ENCODE data around the gene COL27A1.

Gene COL27A1

GRCh38 chr9:114204265-114204664 is 48.9 kb downstream of the COL27A1 start:
- H3K27me3 ChIP-seq (ENCODE audit: control insufficient read depth in 5 of 5, insufficient read depth in 4 of 5, low read length in 5 of 5), result no peaks in the 10 kb centered on the region
- H3K4me3 ChIP-seq (ENCODE audit: low read depth in 1 of 5, low read length in 5 of 5), result no peak overlapping the region
- no peak overlapping the region for H3K27ac ChIP-seq (ENCODE audit: low read depth, low read length)
- no peaks in the 10 kb centered on the region for H3K9me3 ChIP-seq (ENCODE audit: control insufficient read depth in 5 of 5, low read length in 5 of 5)
- peaks cover 2 to 16% (median 6%) of the 10 kb centered on the region in 5 donors for H3K4me1 ChIP-seq (ENCODE audit: control insufficient read depth in 5 of 5, insufficient read depth in 5 of 5, low read length in 5 of 5)
- no peak overlapping the region for H3K9ac ChIP-seq (ENCODE audit: low read length in 5 of 5)
- H3K36me3 ChIP-seq (ENCODE audit: control insufficient read depth in 5 of 5, insufficient read depth in 5 of 5, low read length in 5 of 5), result no peaks in the 10 kb centered on the region

GRCh38 chr9:114205171-114206015 is 50.1 kb downstream of the COL27A1 start:
- Histone ChIP-seq H3K27ac (ENCODE audit: low read depth, low read length) (no peak overlapping the region), H3K4me3 (ENCODE audit: low read depth in 1 of 5, low read length in 5 of 5) (no peak overlapping the region), H3K9ac (ENCODE audit: low read length in 5 of 5) (no peak overlapping the region), H3K36me3 (ENCODE audit: control insufficient read depth in 5 of 5, insufficient read depth in 5 of 5, low read length in 5 of 5) (no peaks in the 10 kb centered on the region), H3K27me3 (ENCODE audit: control insufficient read depth in 5 of 5, insufficient read depth in 4 of 5, low read length in 5 of 5) (no peaks in the 10 kb centered on the region), H3K4me1 (ENCODE audit: control insufficient read depth in 5 of 5, insufficient read depth in 5 of 5, low read length in 5 of 5) (peaks cover 2 to 17% (median 6%) of the 10 kb centered on the region in 5 donors), H3K9me3 (ENCODE audit: control insufficient read depth in 5 of 5, low read length in 5 of 5) (no peaks in the 10 kb centered on the region)

- Histone ChIP-seq H3K27ac (ENCODE audit: low read depth, low read length) (no peak overlapping the region), H3K9ac (ENCODE audit: low read length in 5 of 5) (no peak overlapping the region), H3K4me1 (ENCODE audit: control insufficient read depth in 5 of 5, insufficient read depth in 5 of 5, low read length in 5 of 5) (peaks cover 4 to 26% (median 12%) of the 10 kb centered on the region in 5 donors), H3K36me3 (ENCODE audit: control insufficient read depth in 5 of 5, insufficient read depth in 5 of 5, low read length in 5 of 5) (no peaks in the 10 kb centered on the region), H3K27me3 (ENCODE audit: control insufficient read depth in 5 of 5, insufficient read depth in 4 of 5, low read length in 5 of 5) (no peaks in the 10 kb centered on the region), H3K4me3 (ENCODE audit: low read depth in 1 of 5, low read length in 5 of 5) (no peak overlapping the region), H3K9me3 (ENCODE audit: control insufficient read depth in 5 of 5, low read length in 5 of 5) (no peaks in the 10 kb centered on the region)
Measured at GRCh38 chr9:114206221-114206789, 51.0 kb downstream of the COL27A1 start.

- H3K4me3 ChIP-seq (ENCODE audit: low read depth in 1 of 5, low read length in 5 of 5), result no peak overlapping the region
- H3K27me3 ChIP-seq (ENCODE audit: control insufficient read depth in 5 of 5, insufficient read depth in 4 of 5, low read length in 5 of 5), result no peaks in the 10 kb centered on the region
- H3K9ac ChIP-seq (ENCODE audit: low read length in 5 of 5), result no peak overlapping the region
- H3K27ac ChIP-seq (ENCODE audit: low read depth, low read length), result no peak overlapping the region
- no peaks in the 10 kb centered on the region for H3K9me3 ChIP-seq (ENCODE audit: control insufficient read depth in 5 of 5, low read length in 5 of 5)
- H3K36me3 ChIP-seq (ENCODE audit: control insufficient read depth in 5 of 5, insufficient read depth in 5 of 5, low read length in 5 of 5), result no peaks in the 10 kb centered on the region
- peaks cover 4 to 27% (median 12%) of the 10 kb centered on the region in 5 donors for H3K4me1 ChIP-seq (ENCODE audit: control insufficient read depth in 5 of 5, insufficient read depth in 5 of 5, low read length in 5 of 5)
Measured at GRCh38 chr9:114207034-114207810, 51.9 kb downstream of the COL27A1 start.

GRCh38 chr9:114207845-114208244 is 52.5 kb downstream of the COL27A1 start:
- Histone ChIP-seq H3K9ac (ENCODE audit: low read length in 5 of 5) (no peak overlapping the region), H3K27ac (ENCODE audit: low read depth, low read length) (no peak overlapping the region), H3K9me3 (ENCODE audit: control insufficient read depth in 5 of 5, low read length in 5 of 5) (no peaks in the 10 kb centered on the region), H3K36me3 (ENCODE audit: control insufficient read depth in 5 of 5, insufficient read depth in 5 of 5, low read length in 5 of 5) (no peaks in the 10 kb centered on the region), H3K27me3 (ENCODE audit: control insufficient read depth in 5 of 5, insufficient read depth in 4 of 5, low read length in 5 of 5) (no peaks in the 10 kb centered on the region), H3K4me3 (ENCODE audit: low read depth in 1 of 5, low read length in 5 of 5) (no peak overlapping the region), H3K4me1 (ENCODE audit: control insufficient read depth in 5 of 5, insufficient read depth in 5 of 5, low read length in 5 of 5) (peaks cover 4 to 26% (median 12%) of the 10 kb centered on the region in 5 donors)

GRCh38 chr9:114209151-114209550 is 53.8 kb downstream of the COL27A1 start:
- H3K4me1 ChIP-seq (ENCODE audit: control insufficient read depth in 5 of 5, insufficient read depth in 5 of 5, low read length in 5 of 5), result peaks cover 2 to 27% (median 10%) of the 10 kb centered on the region in 5 donors
- no peak overlapping the region for H3K9ac ChIP-seq (ENCODE audit: low read length in 5 of 5)
- no peaks in the 10 kb centered on the region for H3K36me3 ChIP-seq (ENCODE audit: control insufficient read depth in 5 of 5, insufficient read depth in 5 of 5, low read length in 5 of 5)
- H3K4me3 ChIP-seq (ENCODE audit: low read depth in 1 of 5, low read length in 5 of 5), result no peak overlapping the region
- H3K27ac ChIP-seq (ENCODE audit: low read depth, low read length), result no peak overlapping the region
- no peaks in the 10 kb centered on the region for H3K9me3 ChIP-seq (ENCODE audit: control insufficient read depth in 5 of 5, low read length in 5 of 5)
- no peaks in the 10 kb centered on the region for H3K27me3 ChIP-seq (ENCODE audit: control insufficient read depth in 5 of 5, insufficient read depth in 4 of 5, low read length in 5 of 5)

- no peak overlapping the region for H3K4me3 ChIP-seq (ENCODE audit: low read depth in 1 of 5, low read length in 5 of 5)
- H3K27me3 ChIP-seq (ENCODE audit: control insufficient read depth in 5 of 5, insufficient read depth in 4 of 5, low read length in 5 of 5), result no peaks in the 10 kb centered on the region
- H3K36me3 ChIP-seq (ENCODE audit: control insufficient read depth in 5 of 5, insufficient read depth in 5 of 5, low read length in 5 of 5), result no peaks in the 10 kb centered on the region
- H3K9me3 ChIP-seq (ENCODE audit: control insufficient read depth in 5 of 5, low read length in 5 of 5), result no peaks in the 10 kb centered on the region
- no peak overlapping the region for H3K9ac ChIP-seq (ENCODE audit: low read length in 5 of 5)
- H3K27ac ChIP-seq (ENCODE audit: low read depth, low read length), result no peak overlapping the region
- H3K4me1 ChIP-seq (ENCODE audit: control insufficient read depth in 5 of 5, insufficient read depth in 5 of 5, low read length in 5 of 5), result peaks cover 4 to 36% (median 12%) of the 10 kb centered on the region in 5 donors
Measured at GRCh38 chr9:114210136-114210535, 54.8 kb downstream of the COL27A1 start.

- Histone ChIP-seq H3K4me3 (ENCODE audit: low read depth in 1 of 5, low read length in 5 of 5) (no peak overlapping the region), H3K36me3 (ENCODE audit: control insufficient read depth in 5 of 5, insufficient read depth in 5 of 5, low read length in 5 of 5) (no peaks in the 10 kb centered on the region), H3K9ac (ENCODE audit: low read length in 5 of 5) (no peak overlapping the region), H3K27ac (ENCODE audit: low read depth, low read length) (no peak overlapping the region), H3K27me3 (ENCODE audit: control insufficient read depth in 5 of 5, insufficient read depth in 4 of 5, low read length in 5 of 5) (no peaks in the 10 kb centered on the region), H3K4me1 (ENCODE audit: control insufficient read depth in 5 of 5, insufficient read depth in 5 of 5, low read length in 5 of 5) (peaks cover 4 to 43% (median 15%) of the 10 kb centered on the region in 5 donors), H3K9me3 (ENCODE audit: control insufficient read depth in 5 of 5, low read length in 5 of 5) (no peaks in the 10 kb centered on the region)
Measured at GRCh38 chr9:114210691-114211276, 55.4 kb downstream of the COL27A1 start.

- peaks cover 4 to 40% (median 19%) of the 10 kb centered on the region in 5 donors for H3K4me1 ChIP-seq (ENCODE audit: control insufficient read depth in 5 of 5, insufficient read depth in 5 of 5, low read length in 5 of 5)
- no peak overlapping the region for H3K27ac ChIP-seq (ENCODE audit: low read depth, low read length)
- H3K36me3 ChIP-seq (ENCODE audit: control insufficient read depth in 5 of 5, insufficient read depth in 5 of 5, low read length in 5 of 5), result no peaks in the 10 kb centered on the region
- no peak overlapping the region for H3K4me3 ChIP-seq (ENCODE audit: low read depth in 1 of 5, low read length in 5 of 5)
- H3K27me3 ChIP-seq (ENCODE audit: control insufficient read depth in 5 of 5, insufficient read depth in 4 of 5, low read length in 5 of 5), result no peaks in the 10 kb centered on the region
- no peak overlapping the region for H3K9ac ChIP-seq (ENCODE audit: low read length in 5 of 5)
- H3K9me3 ChIP-seq (ENCODE audit: control insufficient read depth in 5 of 5, low read length in 5 of 5), result no peaks in the 10 kb centered on the region
Measured at GRCh38 chr9:114212826-114213225, 57.5 kb downstream of the COL27A1 start.
